ENCODE results near the gene FRAS1. TPM values are rescaled to one million over a fixed set of nuclear protein-coding genes. Genes with fewer than 3 reads are reported as not detected.

The FRAS1 gene
- total RNA-seq, 4 donors from 2014 or later = 1.0 to 32.5 (median 3.3) TPM

- Histone ChIP-seq H3K9me3 (no peaks in the 10 kb centered on the region), H3K27me3 (no peaks in the 10 kb centered on the region), H3K4me1 (no peaks in the 10 kb centered on the region), H3K4me3 (no peak overlapping the region), H3K36me3 (no peaks in the 10 kb centered on the region), H3K27ac (no peak overlapping the region)
- TF ChIP-seq POLR2A (IDR thresholded peaks at IDR 0.05) (no peak), CTCF (IDR thresholded peaks at IDR 0.05) (no peak)
- intact Hi-C loops (cut with DNase I; ENCODE audit: low total_unique reads) = no loop called here
- DNase-seq = no peak
Measured at GRCh38 chr4:78137532-78137931, 80.4 kb downstream of the FRAS1 start.

DNA sequence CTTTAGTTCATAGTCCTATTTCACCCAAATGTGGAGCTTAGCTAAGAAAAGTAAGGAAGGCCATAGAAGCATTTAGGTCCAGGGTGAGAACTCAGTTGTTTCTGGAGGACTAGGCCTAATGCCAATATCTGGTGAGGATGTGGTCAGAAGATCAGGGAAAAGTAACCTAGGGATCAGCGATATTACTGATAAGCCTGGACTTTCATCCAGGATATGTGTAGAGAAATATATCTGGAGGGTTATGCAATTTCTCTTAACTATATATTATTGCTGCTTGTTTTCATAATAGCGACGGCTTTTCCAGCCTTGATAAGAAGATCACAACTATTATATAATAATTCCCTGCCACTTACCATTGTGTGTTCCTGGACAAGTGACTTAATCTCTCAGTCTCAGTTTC is 81.1 kb downstream of the FRAS1 start:
- intact Hi-C loops (cut with DNase I; ENCODE audit: low total_unique reads) = no loop called here
- H3K27me3 ChIP-seq = no peaks in the 10 kb centered on the region
- no peak for DNase-seq
- TF ChIP-seq POLR2A (IDR thresholded peaks at IDR 0.05) (no peak), CTCF (IDR thresholded peaks at IDR 0.05) (no peak)
- H3K36me3 ChIP-seq = no peaks in the 10 kb centered on the region
- H3K4me3 ChIP-seq = no peak overlapping the region
- H3K4me1 ChIP-seq = no peaks in the 10 kb centered on the region
- no peaks in the 10 kb centered on the region for H3K9me3 ChIP-seq
- no peak overlapping the region for H3K27ac ChIP-seq

DNA sequence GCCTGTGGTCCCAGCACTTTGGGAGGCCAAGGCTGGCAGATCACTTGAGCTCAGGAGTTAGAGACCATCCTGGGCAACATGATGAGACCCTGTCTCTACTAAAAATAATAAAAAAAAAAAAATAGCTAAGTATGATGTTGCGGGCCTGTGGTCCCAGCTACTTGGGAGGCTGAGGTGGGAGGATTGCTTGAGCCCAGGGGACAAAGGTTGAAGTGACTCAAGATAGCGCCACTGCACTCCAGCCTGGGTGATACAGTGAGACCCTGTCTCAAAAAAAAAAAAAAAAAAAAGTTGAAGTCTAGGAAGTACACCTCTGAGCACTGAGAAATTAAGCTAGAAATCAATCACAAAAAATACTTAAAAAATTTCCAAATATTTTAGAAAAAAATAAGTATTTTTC is 86.5 kb downstream of the FRAS1 start:
- intact Hi-C loops (cut with DNase I; ENCODE audit: low total_unique reads) = no loop called here

GRCh38 chr4:78145008-78145407 is 87.9 kb downstream of the FRAS1 start:
- Histone ChIP-seq H3K9me3 (no peaks in the 10 kb centered on the region), H3K27ac (no peak overlapping the region), H3K4me1 (no peaks in the 10 kb centered on the region), H3K27me3 (no peaks in the 10 kb centered on the region), H3K36me3 (no peaks in the 10 kb centered on the region), H3K4me3 (no peak overlapping the region)
- intact Hi-C loops (cut with DNase I; ENCODE audit: low total_unique reads) = no loop called here
- DNase-seq = no peak
- TF ChIP-seq CTCF (IDR thresholded peaks at IDR 0.05) (no peak), POLR2A (IDR thresholded peaks at IDR 0.05) (no peak)

More for the DNA sequence above, 86.5 kb downstream of the FRAS1 start:
- Histone ChIP-seq H3K4me3 (no peak overlapping the region), H3K4me1 (no peaks in the 10 kb centered on the region), H3K27me3 (no peaks in the 10 kb centered on the region), H3K9me3 (no peaks in the 10 kb centered on the region), H3K27ac (no peak overlapping the region), H3K36me3 (no peaks in the 10 kb centered on the region)
- DNase-seq = no peak
- no peak for TF ChIP-seq POLR2A (IDR thresholded peaks at IDR 0.05)
- TF ChIP-seq CTCF (IDR thresholded peaks at IDR 0.05) = no peak

GRCh38 chr4:78145622-78146021 is 88.5 kb downstream of the FRAS1 start:
- no peaks in the 10 kb centered on the region for H3K4me1 ChIP-seq
- H3K27ac ChIP-seq = no peak overlapping the region
- no peak for DNase-seq
- no peak overlapping the region for H3K4me3 ChIP-seq
- H3K36me3 ChIP-seq = no peaks in the 10 kb centered on the region
- H3K9me3 ChIP-seq = no peaks in the 10 kb centered on the region
- TF ChIP-seq POLR2A (IDR thresholded peaks at IDR 0.05) = no peak
- no peak for TF ChIP-seq CTCF (IDR thresholded peaks at IDR 0.05)
- intact Hi-C loops (cut with DNase I; ENCODE audit: low total_unique reads) = no loop called here
- no peaks in the 10 kb centered on the region for H3K27me3 ChIP-seq

Data from uterus (tissue), 4 donors.